Hematopoietic multipotent progenitor cell treated with erythropoietin and hydrocortisone succinate and interleukin-3 and kit ligand, for 4 days (in vitro differentiated cells): ENCODE results near the gene PRKCE.
"Not testable (repeated sequence)": the region's sequence is repeated elsewhere in the genome, so short reads cannot be mapped to it uniquely, and the experiment has no call there.

ENCODE experiments used
- DNase-seq: peaks from one replicate; pipeline ENCODE4 v3.0.0-alpha.2; 2015

The PRKCE gene

GRCh38 chr2:45670646-45671045 is 19.2 kb downstream of the PRKCE start:
- no peak for DNase-seq

GRCh38 chr2:45672138-45672537 is 20.7 kb downstream of the PRKCE start:
- DNase-seq = no peak

- no peak for DNase-seq
Measured at GRCh38 chr2:45674035-45674816, 22.8 kb downstream of the PRKCE start.

- no peak for DNase-seq
Measured at GRCh38 chr2:45675263-45675812, 23.9 kb downstream of the PRKCE start.

GRCh38 chr2:45676088-45676487 is 24.6 kb downstream of the PRKCE start:
- DNase-seq = no peak

- no peak for DNase-seq
Measured at GRCh38 chr2:45678791-45679348, 27.4 kb downstream of the PRKCE start.

GRCh38 chr2:45680351-45680967 is 29.0 kb downstream of the PRKCE start:
- no peak for DNase-seq

GRCh38 chr2:45681675-45682074 is 30.2 kb downstream of the PRKCE start:
- peak; percentile 45 for DNase-seq

GRCh38 chr2:45683292-45683691 is 31.8 kb downstream of the PRKCE start:
- no peak for DNase-seq

GRCh38 chr2:45684756-45685155 is 33.3 kb downstream of the PRKCE start:
- DNase-seq = no peak

- no peak for DNase-seq
Measured at GRCh38 chr2:45685260-45685659, 33.8 kb downstream of the PRKCE start.

- no peak for DNase-seq
Measured at GRCh38 chr2:45687964-45688363, 36.5 kb downstream of the PRKCE start.

GRCh38 chr2:45688479-45689298 is 37.2 kb downstream of the PRKCE start:
- peak; percentile 38 for DNase-seq

- DNase-seq = peak; percentile 49
Measured at GRCh38 chr2:45690231-45690630, 38.8 kb downstream of the PRKCE start.

GRCh38 chr2:45691171-45691999 is 39.9 kb downstream of the PRKCE start:
- DNase-seq = no peak

- no peak for DNase-seq
Measured at GRCh38 chr2:45692566-45692965, 41.1 kb downstream of the PRKCE start.

- DNase-seq = not testable (repeated sequence)
Measured at GRCh38 chr2:45695480-45696007, 44.1 kb downstream of the PRKCE start.

- peak; percentile 25 for DNase-seq
Measured at GRCh38 chr2:45696708-45697107, 45.2 kb downstream of the PRKCE start.

GRCh38 chr2:45697190-45697589 is 45.7 kb downstream of the PRKCE start:
- no peak for DNase-seq

GRCh38 chr2:45698554-45698953 is 47.1 kb downstream of the PRKCE start:
- DNase-seq = no peak

GRCh38 chr2:45699032-45699658 is 47.7 kb downstream of the PRKCE start:
- DNase-seq = peak; percentile 24
